A673 (cell line): ENCODE data around the gene DRD4.

Source experiments
- EZH2 ChIP-seq: fragments of 200-600 bp; sonication (generic); IDR thresholded peaks from 2 replicates; pipeline ENCODE4 v1.6.1; 2017; ENCODE audit warnings: borderline replicate concordance, low read depth, mild to moderate bottlenecking, mixed read lengths, antibody characterized with exemption, low read length; ENCODE audit not compliant: poor library complexity, severe bottlenecking
- TF ChIP-seq, protein P1 (sequence below): fragments of 300-800, 200-600 bp; sonication (generic); conservative IDR thresholded peaks from 2 replicates; pipeline ENCODE4 v1.5.1; 2017; ENCODE audit warnings: low read depth, mild to moderate bottlenecking, antibody characterized with exemption, low read length, moderate library complexity, mixed read lengths

DNA sequence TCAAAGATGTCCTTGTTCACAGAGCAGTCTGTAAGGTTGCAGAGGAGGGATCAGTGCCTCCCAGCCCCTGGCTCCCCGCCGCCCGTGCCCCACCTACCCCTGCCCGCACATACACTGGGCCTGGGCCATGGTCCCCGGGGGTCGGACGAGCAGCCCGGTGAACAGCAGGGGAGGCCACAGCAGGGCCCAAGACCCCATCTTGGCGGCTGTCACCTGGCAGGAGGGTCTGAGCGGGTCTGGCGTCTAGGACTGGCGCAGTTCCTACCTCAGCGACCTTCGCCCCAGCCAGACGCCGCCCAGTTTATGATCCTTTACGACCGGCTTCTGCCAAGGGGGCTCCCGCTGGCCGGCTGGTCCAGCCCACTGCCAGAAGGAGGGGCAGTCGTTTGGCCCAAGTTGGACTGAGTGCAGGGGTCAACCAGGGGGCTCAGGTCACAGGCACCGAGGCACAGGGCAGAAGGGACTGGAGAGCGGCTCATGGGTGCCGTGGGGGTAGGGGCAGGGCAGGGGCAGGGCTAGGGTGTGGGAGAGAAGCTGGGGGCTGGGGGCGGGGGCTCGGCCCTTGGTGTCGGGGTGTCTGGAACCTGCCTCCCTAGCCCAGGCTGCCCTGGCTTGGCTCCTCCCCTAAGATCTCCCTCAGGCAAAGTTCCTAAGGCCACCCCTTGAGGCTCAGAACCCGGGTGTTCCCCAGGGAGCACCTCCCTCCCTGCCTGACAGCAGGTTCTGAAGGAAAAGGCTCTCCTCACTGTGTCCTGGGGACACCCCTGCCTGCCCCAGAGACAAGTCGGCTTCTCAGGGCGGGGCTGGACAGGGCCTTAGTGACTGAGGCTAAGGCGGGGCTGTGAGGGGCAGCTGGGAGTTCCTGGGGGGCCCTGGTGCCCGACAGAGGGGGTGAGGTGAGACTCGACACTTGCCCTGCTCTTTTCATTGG lies 12.1 kb upstream of the DRD4 start, which contains the start of gene CDHR5:
- TF ChIP-seq, protein P1, sequence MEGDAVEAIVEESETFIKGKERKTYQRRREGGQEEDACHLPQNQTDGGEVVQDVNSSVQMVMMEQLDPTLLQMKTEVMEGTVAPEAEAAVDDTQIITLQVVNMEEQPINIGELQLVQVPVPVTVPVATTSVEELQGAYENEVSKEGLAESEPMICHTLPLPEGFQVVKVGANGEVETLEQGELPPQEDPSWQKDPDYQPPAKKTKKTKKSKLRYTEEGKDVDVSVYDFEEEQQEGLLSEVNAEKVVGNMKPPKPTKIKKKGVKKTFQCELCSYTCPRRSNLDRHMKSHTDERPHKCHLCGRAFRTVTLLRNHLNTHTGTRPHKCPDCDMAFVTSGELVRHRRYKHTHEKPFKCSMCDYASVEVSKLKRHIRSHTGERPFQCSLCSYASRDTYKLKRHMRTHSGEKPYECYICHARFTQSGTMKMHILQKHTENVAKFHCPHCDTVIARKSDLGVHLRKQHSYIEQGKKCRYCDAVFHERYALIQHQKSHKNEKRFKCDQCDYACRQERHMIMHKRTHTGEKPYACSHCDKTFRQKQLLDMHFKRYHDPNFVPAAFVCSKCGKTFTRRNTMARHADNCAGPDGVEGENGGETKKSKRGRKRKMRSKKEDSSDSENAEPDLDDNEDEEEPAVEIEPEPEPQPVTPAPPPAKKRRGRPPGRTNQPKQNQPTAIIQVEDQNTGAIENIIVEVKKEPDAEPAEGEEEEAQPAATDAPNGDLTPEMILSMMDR, result no peak
- TF ChIP-seq EZH2, result no peak
